Right lobe of liver (tissue), 6 donors: ENCODE results near the gene ERI3. TPM values are rescaled to one million over a fixed set of nuclear protein-coding genes. Genes with fewer than 3 reads are reported as not detected.

Source experiments
- ATAC-seq, 4 donors: fragments of 200-7000 bp; cut with Tn5 transposase; one replicate each; pipeline ENCODE4 v1.9.1; 2020; ENCODE audit warnings: mild to moderate bottlenecking in 4 of 4, moderate library complexity in 4 of 4
- DNase-seq, 3 donors: peaks; one replicate each; pipeline ENCODE4 v3.0.0-alpha.2; 2020
- H3K27ac ChIP-seq, 3 donors: fragments of 200-600 bp; one replicate each; pipeline ENCODE4 v1.8.0; 2022
- H3K27me3 ChIP-seq, 2 donors: fragments of 200-600 bp; one replicate each; pipeline ENCODE4 v1.8.0; 2022
- H3K36me3 ChIP-seq, 4 donors: fragments of 200-600 bp; sonication (generic) in 1 of 4; one replicate each; pipeline versions ENCODE4 v1.5.1 to v1.8.0; 2017 to 2022; ENCODE audit warnings: control low read depth in 1 of 4
- H3K4me1 ChIP-seq, 4 donors: fragments of 200-600 bp; sonication (generic) in 1 of 4; one replicate each; pipeline versions ENCODE4 v1.5.1 to v1.8.0; 2017 to 2022; ENCODE audit warnings: control low read depth in 1 of 4
- H3K4me3 ChIP-seq, 3 donors: fragments of 200-600 bp; one replicate each; pipeline ENCODE4 v1.8.0; 2022
- H3K9me3 ChIP-seq, 4 donors: fragments of 200-600 bp; sonication (generic) in 1 of 4; one replicate each; pipeline versions ENCODE4 v1.5.1 to v1.8.0; 2017 to 2022; ENCODE audit warnings: control low read depth in 1 of 4
- POLR2A ChIP-seq: fragments of 450-650 bp; IDR thresholded peaks from one replicate; pipeline ENCODE4 v1.6.1; 2017; ENCODE audit warnings: antibody characterized with exemption, mild to moderate bottlenecking
- WGBS: methylation state at CpG from one replicate; pipeline ENCODE4 v1.1.6; 2018; ENCODE audit warnings: low coverage, low lambda C conversion rate; ENCODE audit not compliant: insufficient coverage; ENCODE audit errors: missing lambda C conversion rate; 5-methylcytosine and 5-hydroxymethylcytosine counted together
- intact Hi-C, 2 donors: fragments of 100-400 bp; cut with DNase I; formaldehyde crosslinking; loops; one replicate each; pipeline versions ENCODE4 v1.11.2 to v1.14.1; 2022
- total RNA-seq, 6 experiments: library from RNA; depleted of rRNA in 2 of 6; stranded (reverse); fragments of >200 nt in 2 of 6; fragmentation: NEBNext Ultra II Directional in 3 of 6; extraction: Animal tissue kit (Norgen Biotek cat#: 25700) in 3 of 6; gene quantifications; one replicate each; pipeline versions ENCODE4 v1.1.0 to v1.2.4, GENCODE V29; 2016 to 2023
- TF ChIP-seq, protein P1 (sequence below), 4 donors: fragments of 200-600 bp in 3 of 4; fragments of 450-650 bp in 1 of 4; IDR thresholded peaks; one replicate each; pipeline versions ENCODE4 v1.5.1 to v1.8.0; 2016 to 2022; ENCODE audit warnings: antibody characterized with exemption in 4 of 4, mild to moderate bottlenecking in 2 of 4
- donor health status: DM: no; HTN: yes; CAD: no.
- donor health status: DM: no; HTN: no; CAD: no.
- donor health status: DM: no; HTN: no; CAD: no.
- donor health status: DM: no; HTN: yes; CAD: no.
- donor health status: DM: no; HTN: yes; CAD: no.

ERI3 gene
- total RNA-seq, 6 experiments from 2014 or later: 20.6 to 30.6 (median 23.8) TPM

DNA sequence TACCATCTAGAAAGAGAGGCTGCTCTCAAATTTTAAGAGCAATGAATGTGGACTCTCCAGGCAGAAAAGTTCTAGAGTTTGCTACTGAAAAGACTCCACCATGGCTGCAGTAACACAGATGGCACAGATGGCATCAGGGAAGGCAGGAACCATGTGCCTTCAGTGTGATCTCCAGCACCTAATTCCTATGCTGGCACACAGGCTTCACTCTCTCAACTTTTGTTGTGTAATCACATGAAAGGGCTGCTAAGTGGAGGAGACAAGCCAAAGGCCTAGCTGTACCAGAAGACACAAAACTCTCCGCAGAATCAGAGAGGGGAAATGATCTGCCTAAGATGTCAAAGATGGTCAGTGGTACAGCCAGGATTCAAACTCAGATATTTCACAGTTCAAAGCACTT, 31.1 kb downstream of the ERI3 start:
- H3K9me3 ChIP-seq: no peaks in the 10 kb centered on the region
- H3K36me3 ChIP-seq: peaks cover 0 to 7% (median 0%) of the 10 kb centered on the region in 4 donors
- H3K27ac ChIP-seq: no peak overlapping the region
- DNase-seq (no peak), ATAC-seq (peak; percentile 27 to 71 (median 53))
- TF ChIP-seq, protein P1, sequence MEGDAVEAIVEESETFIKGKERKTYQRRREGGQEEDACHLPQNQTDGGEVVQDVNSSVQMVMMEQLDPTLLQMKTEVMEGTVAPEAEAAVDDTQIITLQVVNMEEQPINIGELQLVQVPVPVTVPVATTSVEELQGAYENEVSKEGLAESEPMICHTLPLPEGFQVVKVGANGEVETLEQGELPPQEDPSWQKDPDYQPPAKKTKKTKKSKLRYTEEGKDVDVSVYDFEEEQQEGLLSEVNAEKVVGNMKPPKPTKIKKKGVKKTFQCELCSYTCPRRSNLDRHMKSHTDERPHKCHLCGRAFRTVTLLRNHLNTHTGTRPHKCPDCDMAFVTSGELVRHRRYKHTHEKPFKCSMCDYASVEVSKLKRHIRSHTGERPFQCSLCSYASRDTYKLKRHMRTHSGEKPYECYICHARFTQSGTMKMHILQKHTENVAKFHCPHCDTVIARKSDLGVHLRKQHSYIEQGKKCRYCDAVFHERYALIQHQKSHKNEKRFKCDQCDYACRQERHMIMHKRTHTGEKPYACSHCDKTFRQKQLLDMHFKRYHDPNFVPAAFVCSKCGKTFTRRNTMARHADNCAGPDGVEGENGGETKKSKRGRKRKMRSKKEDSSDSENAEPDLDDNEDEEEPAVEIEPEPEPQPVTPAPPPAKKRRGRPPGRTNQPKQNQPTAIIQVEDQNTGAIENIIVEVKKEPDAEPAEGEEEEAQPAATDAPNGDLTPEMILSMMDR (IDR thresholded peaks at IDR 0.05): no peak
- no peak for TF ChIP-seq POLR2A
- no peaks in the 10 kb centered on the region for H3K27me3 ChIP-seq
- intact Hi-C loops: loop anchor here in 1 of 2 donors (10.0 kb wide), 1 partner anchor 99 kb away; no protein-coding TSS in a partner anchor
- 27% methylated on average over 1 of the region's 1 CpG for WGBS
- H3K4me3 ChIP-seq: no peak overlapping the region
- H3K4me1 ChIP-seq: peaks cover 0 to 14% (median 9%) of the 10 kb centered on the region in 4 donors

DNA sequence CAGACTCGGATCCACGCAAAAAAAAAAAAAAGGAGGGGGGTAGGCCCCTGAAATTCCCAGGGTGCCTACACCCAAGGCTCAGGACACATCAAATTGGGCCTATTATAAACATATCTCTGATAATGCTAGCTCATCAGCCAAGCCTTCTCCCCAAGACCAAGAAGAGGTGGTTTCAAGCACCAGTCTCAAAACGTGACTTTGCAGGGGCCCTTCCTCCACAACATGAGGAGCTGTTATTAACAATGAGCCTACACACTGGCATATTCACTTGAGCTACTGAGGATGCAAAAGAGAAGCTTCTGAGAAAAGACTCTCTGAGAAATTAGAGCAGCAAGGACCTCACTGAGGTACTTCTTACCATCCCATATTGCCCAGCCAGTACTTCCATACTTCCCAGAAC, 32.7 kb downstream of the ERI3 start:
- Histone ChIP-seq H3K27ac (no peak overlapping the region), H3K4me3 (no peak overlapping the region), H3K27me3 (no peaks in the 10 kb centered on the region), H3K4me1 (peaks cover 0 to 4% (median 2%) of the 10 kb centered on the region in 4 donors), H3K36me3 (peaks cover 0 to 11% (median 0%) of the 10 kb centered on the region in 4 donors), H3K9me3 (no peaks in the 10 kb centered on the region)
- 90% methylated on average over 2 of the region's 3 CpGs for WGBS
- TF ChIP-seq, protein P1 (IDR thresholded peaks at IDR 0.05): no peak
- no peak for DNase-seq
- no peak for ATAC-seq
- intact Hi-C loops: loop anchor here in 1 of 2 donors (10.0 kb wide), 1 partner anchor 98 kb away; no protein-coding TSS in a partner anchor

- intact Hi-C loops: loop anchor here in 1 of 2 donors (10.0 kb wide), 1 partner anchor 97 kb away; no protein-coding TSS in a partner anchor
Measured at GRCh38 chr1:44321466-44321865, 33.6 kb downstream of the ERI3 start.

GRCh38 chr1:44318097-44319088, 36.7 kb downstream of the ERI3 start:
- no peak overlapping the region for H3K27ac ChIP-seq
- peak; percentile 57 to 77 (median 72) for ATAC-seq
- no peak overlapping the region for H3K4me3 ChIP-seq
- intact Hi-C loops: loop anchor here in 1 of 2 donors (2.0 kb wide), 1 partner anchor 100 kb away; no protein-coding TSS in a partner anchor
- H3K27me3 ChIP-seq: no peaks in the 10 kb centered on the region
- WGBS: 13% methylated on average over 6 of the region's 9 CpGs
- H3K4me1 ChIP-seq: no peaks in the 10 kb centered on the region
- H3K36me3 ChIP-seq: peaks cover 0 to 16% (median 0%) of the 10 kb centered on the region in 4 donors
- H3K9me3 ChIP-seq: no peaks in the 10 kb centered on the region
- TF ChIP-seq, protein P1 (IDR thresholded peaks at IDR 0.05): peak; percentile 68 to 94 (median 90)
- no peak for TF ChIP-seq POLR2A
- DNase-seq: peak in 1 of 3 donors; percentile 53

More at GRCh38 chr1:44321466-44321865, 33.6 kb downstream of the ERI3 start:
- whole genome bisulfite sequencing: no CpG with 5 or more reads among the region's 2 CpGs
- no peak for TF ChIP-seq POLR2A
- TF ChIP-seq, protein P1 (IDR thresholded peaks at IDR 0.05): no peak
- DNase-seq (no peak), ATAC-seq (no peak)
- Histone ChIP-seq H3K27ac (no peak overlapping the region), H3K9me3 (no peaks in the 10 kb centered on the region), H3K36me3 (peaks cover 0 to 11% (median 0%) of the 10 kb centered on the region in 4 donors), H3K4me1 (no peaks in the 10 kb centered on the region), H3K27me3 (no peaks in the 10 kb centered on the region), H3K4me3 (no peak overlapping the region)
